ENCODE measurements around the gene AKT3. TPM values are rescaled to one million over a fixed set of nuclear protein-coding genes. Genes with fewer than 3 reads are reported as not detected.

The AKT3 gene
- total RNA-seq, 4 donors from 2014 or later = 51.7 to 84.1 (median 71.1) TPM

- intact Hi-C loops (cut with DNase I) = no loop called here
- Histone ChIP-seq H3K27me3 (no peaks in the 10 kb centered on the region), H3K4me1 (no peaks in the 10 kb centered on the region), H3K9me3 (no peaks in the 10 kb centered on the region), H3K4me3 (replicated peaks in 1 of 3) (no peak overlapping the region), H3K27ac (peak overlapping the region; percentile 3 to 46 (median 36)), H3K36me3 (no peaks in the 10 kb centered on the region)
- 77 to 87% methylated on average over 21 to 24 of the region's 24 CpGs for WGBS, 2 donors
- TF ChIP-seq POLR2A (IDR thresholded peaks at IDR 0.05) (no peak), CTCF (IDR thresholded peaks at IDR 0.05) (no peak)
- DNase-seq = no peak
Measured at GRCh38 chr1:243495442-243496186, 354.4 kb downstream of the AKT3 start.

GRCh38 chr1:243494741-243495431 lies 355.2 kb downstream of the AKT3 start:
- Histone ChIP-seq H3K4me3 (replicated peaks in 1 of 3) (no peak overlapping the region), H3K4me1 (no peaks in the 10 kb centered on the region), H3K36me3 (no peaks in the 10 kb centered on the region), H3K9me3 (no peaks in the 10 kb centered on the region), H3K27ac (no peak overlapping the region), H3K27me3 (no peaks in the 10 kb centered on the region)
- no peak for TF ChIP-seq CTCF (IDR thresholded peaks at IDR 0.05)
- no peak for TF ChIP-seq POLR2A (IDR thresholded peaks at IDR 0.05)
- WGBS, 2 donors = 95 to 98% methylated on average over 14 of the region's 15 CpGs
- intact Hi-C loops (cut with DNase I) = no loop called here
- DNase-seq = no peak

- no peaks in the 10 kb centered on the region for H3K36me3 ChIP-seq
- no peak overlapping the region for H3K4me3 ChIP-seq (replicated peaks in 1 of 3)
- DNase-seq = no peak
- WGBS, 2 donors = 86 to 88% methylated on average over 14 of the region's 14 CpGs
- intact Hi-C loops (cut with DNase I) = no loop called here
- no peaks in the 10 kb centered on the region for H3K27me3 ChIP-seq
- H3K4me1 ChIP-seq = no peaks in the 10 kb centered on the region
- no peak overlapping the region for H3K27ac ChIP-seq
- TF ChIP-seq POLR2A (IDR thresholded peaks at IDR 0.05) (no peak), CTCF (IDR thresholded peaks at IDR 0.05) (no peak)
- H3K9me3 ChIP-seq = no peaks in the 10 kb centered on the region
Measured at GRCh38 chr1:243493156-243494129, 356.6 kb downstream of the AKT3 start.

- no peaks in the 10 kb centered on the region for H3K27me3 ChIP-seq
- no peaks in the 10 kb centered on the region for H3K4me1 ChIP-seq
- intact Hi-C loops (cut with DNase I) = no loop called here
- no peak overlapping the region for H3K4me3 ChIP-seq (replicated peaks in 1 of 3)
- no peak overlapping the region for H3K27ac ChIP-seq
- 82 to 85% methylated on average over 7 to 8 of the region's 8 CpGs for WGBS, 2 donors
- no peak for DNase-seq
- TF ChIP-seq POLR2A (IDR thresholded peaks at IDR 0.05) (no peak), CTCF (IDR thresholded peaks at IDR 0.05) (no peak)
- no peaks in the 10 kb centered on the region for H3K36me3 ChIP-seq
- H3K9me3 ChIP-seq = no peaks in the 10 kb centered on the region
Measured at GRCh38 chr1:243490748-243491686, 359.0 kb downstream of the AKT3 start.

Data from thyroid gland (tissue), 4 donors.